ENCODE measurements around the gene MVB12B.
A peak's percentile ranks its signal among the peaks of the same experiment; 100 is the strongest.
"Not testable (repeated sequence)": the region's sequence is repeated elsewhere in the genome, so short reads cannot be mapped to it uniquely, and the experiment has no call there.

MVB12B gene

GRCh38 chr9:126457890-126458289 is 131.3 kb downstream of the MVB12B start:
- DNase-seq, result no peak

- no peak for DNase-seq
These were observed 132.5 kb downstream of the MVB12B start for GRCh38 chr9:126459126-126459525.

- no peak for DNase-seq
These were observed 132.9 kb downstream of the MVB12B start for GRCh38 chr9:126459546-126459945.

GRCh38 chr9:126459965-126460843 is 133.6 kb downstream of the MVB12B start:
- DNase-seq, result no peak

GRCh38 chr9:126461029-126461428 is 134.4 kb downstream of the MVB12B start:
- no peak for DNase-seq

- DNase-seq, result no peak
These were observed 135.0 kb downstream of the MVB12B start for GRCh38 chr9:126461608-126462007.

GRCh38 chr9:126462617-126463016 is 136.0 kb downstream of the MVB12B start:
- DNase-seq, result no peak

- no peak for DNase-seq
These were observed 136.8 kb downstream of the MVB12B start for GRCh38 chr9:126463426-126463825.

- DNase-seq, result no peak
These were observed 138.2 kb downstream of the MVB12B start for GRCh38 chr9:126464694-126465441.

- no peak for DNase-seq
These were observed 139.3 kb downstream of the MVB12B start for GRCh38 chr9:126465977-126466376.

- DNase-seq, result no peak
These were observed 141.7 kb downstream of the MVB12B start for GRCh38 chr9:126468141-126468825.

- DNase-seq, result no peak
These were observed 143.8 kb downstream of the MVB12B start for GRCh38 chr9:126470241-126470993.

- no peak for DNase-seq
These were observed 144.5 kb downstream of the MVB12B start for GRCh38 chr9:126471084-126471624.

- DNase-seq, result peak; percentile 15
These were observed 145.7 kb downstream of the MVB12B start for GRCh38 chr9:126472198-126472947.

- DNase-seq, result no peak
These were observed 146.3 kb downstream of the MVB12B start for GRCh38 chr9:126472948-126473298.

- no peak for DNase-seq
These were observed 147.7 kb downstream of the MVB12B start for GRCh38 chr9:126474206-126474765.

GRCh38 chr9:126474786-126475485 is 148.3 kb downstream of the MVB12B start:
- no peak for DNase-seq

- DNase-seq, result no peak
These were observed 149.4 kb downstream of the MVB12B start for GRCh38 chr9:126475933-126476555.

GRCh38 chr9:126477432-126477831 is 150.8 kb downstream of the MVB12B start:
- not testable (repeated sequence) for DNase-seq
